Stimulated activated CD8-positive, alpha-beta memory T cell treated with anti-CD3 and anti-CD28 coated beads, Interleukin-4, amount 100 ng/mL, for 1 hour (primary cell): ENCODE data around the gene SMAD3.

Source experiments
- DNase-seq, 2 donors: peaks; one replicate each; pipeline ENCODE4 v3.0.0-alpha.2; 2020; ENCODE audit warnings: low read depth in 2 of 2, low spot score in 1 of 2

The SMAD3 gene

GRCh38 chr15:67095912-67096311, 30.5 kb downstream of the SMAD3 start:
- DNase-seq = no peak

- no peak for DNase-seq
These were observed 31.3 kb downstream of the SMAD3 start for GRCh38 chr15:67096546-67097294.

- no peak for DNase-seq
These were observed 32.0 kb downstream of the SMAD3 start for GRCh38 chr15:67097424-67097823.

- DNase-seq = no peak
These were observed 32.7 kb downstream of the SMAD3 start for GRCh38 chr15:67097930-67098740.

- DNase-seq = no peak
These were observed 33.4 kb downstream of the SMAD3 start for GRCh38 chr15:67098768-67099282.

- no peak for DNase-seq
These were observed 34.9 kb downstream of the SMAD3 start for GRCh38 chr15:67100124-67100791.

- no peak for DNase-seq
These were observed 35.6 kb downstream of the SMAD3 start for GRCh38 chr15:67100801-67101581.

GRCh38 chr15:67101911-67102598, 36.7 kb downstream of the SMAD3 start:
- DNase-seq = no peak

GRCh38 chr15:67102599-67102929, 37.2 kb downstream of the SMAD3 start:
- no peak for DNase-seq

GRCh38 chr15:67103021-67103420, 37.6 kb downstream of the SMAD3 start:
- DNase-seq = no peak

GRCh38 chr15:67103432-67103831, 38.0 kb downstream of the SMAD3 start:
- DNase-seq = no peak

GRCh38 chr15:67103869-67104268, 38.5 kb downstream of the SMAD3 start:
- DNase-seq = no peak

GRCh38 chr15:67104510-67104909, 39.1 kb downstream of the SMAD3 start:
- DNase-seq = no peak

- no peak for DNase-seq
These were observed 39.9 kb downstream of the SMAD3 start for GRCh38 chr15:67105065-67105951.

- no peak for DNase-seq
These were observed 40.8 kb downstream of the SMAD3 start for GRCh38 chr15:67105991-67106763.

GRCh38 chr15:67106764-67107013, 41.3 kb downstream of the SMAD3 start:
- no peak for DNase-seq

- DNase-seq = no peak
These were observed 41.8 kb downstream of the SMAD3 start for GRCh38 chr15:67107014-67107812.
